ENCODE measurements around the gene AFDN.

The AFDN gene

GRCh38 chr6:168007592-168008338 lies 181.1 kb downstream of the AFDN start:
- H3K4me3 ChIP-seq (ENCODE audit: low read depth, low read length) = no peak overlapping the region
- H3K27ac ChIP-seq (ENCODE audit: low read depth, low read length) = no peak overlapping the region
- H3K36me3 ChIP-seq (ENCODE audit: control insufficient read depth, insufficient read depth, low read length) = no peaks in the 10 kb centered on the region
- H3K4me1 ChIP-seq (ENCODE audit: control insufficient read depth, insufficient read depth, low read length) = no peaks in the 10 kb centered on the region
- H3K9me3 ChIP-seq (ENCODE audit: control insufficient read depth, insufficient read depth, low read depth, low read length) = peaks cover 26% of the 10 kb centered on the region
- H3K27me3 ChIP-seq (ENCODE audit: control insufficient read depth, insufficient read depth, low read length) = no peaks in the 10 kb centered on the region
- no peak overlapping the region for H3K9ac ChIP-seq (ENCODE audit: low read length)

- Histone ChIP-seq H3K9ac (ENCODE audit: low read length) (no peak overlapping the region), H3K4me3 (ENCODE audit: low read depth, low read length) (no peak overlapping the region), H3K9me3 (ENCODE audit: control insufficient read depth, insufficient read depth, low read depth, low read length) (peaks cover 35% of the 10 kb centered on the region), H3K27me3 (ENCODE audit: control insufficient read depth, insufficient read depth, low read length) (no peaks in the 10 kb centered on the region), H3K36me3 (ENCODE audit: control insufficient read depth, insufficient read depth, low read length) (no peaks in the 10 kb centered on the region), H3K27ac (ENCODE audit: low read depth, low read length) (no peak overlapping the region), H3K4me1 (ENCODE audit: control insufficient read depth, insufficient read depth, low read length) (no peaks in the 10 kb centered on the region)
Measured at GRCh38 chr6:168009331-168009730, 182.6 kb downstream of the AFDN start.

- Histone ChIP-seq H3K36me3 (ENCODE audit: control insufficient read depth, insufficient read depth, low read length) (no peaks in the 10 kb centered on the region), H3K4me1 (ENCODE audit: control insufficient read depth, insufficient read depth, low read length) (peaks cover 1% of the 10 kb centered on the region; the same call in 1 of the 2 replicates)
Measured at GRCh38 chr6:168011291-168011690, 184.6 kb downstream of the AFDN start.

GRCh38 chr6:168012431-168013249 lies 185.9 kb downstream of the AFDN start:
- H3K27ac ChIP-seq (ENCODE audit: low read depth, low read length) = no peak overlapping the region
- H3K4me3 ChIP-seq (ENCODE audit: low read depth, low read length) = no peak overlapping the region
- peaks cover 10% of the 10 kb centered on the region; the same call in 1 of the 2 replicates for H3K4me1 ChIP-seq (ENCODE audit: control insufficient read depth, insufficient read depth, low read length)
- H3K9ac ChIP-seq (ENCODE audit: low read length) = no peak overlapping the region
- no peaks in the 10 kb centered on the region for H3K27me3 ChIP-seq (ENCODE audit: control insufficient read depth, insufficient read depth, low read length)
- H3K9me3 ChIP-seq (ENCODE audit: control insufficient read depth, insufficient read depth, low read depth, low read length) = peaks cover 36% of the 10 kb centered on the region
- H3K36me3 ChIP-seq (ENCODE audit: control insufficient read depth, insufficient read depth, low read length) = no peaks in the 10 kb centered on the region

More at GRCh38 chr6:168011291-168011690, 184.6 kb downstream of the AFDN start:
- no peaks in the 10 kb centered on the region for H3K27me3 ChIP-seq (ENCODE audit: control insufficient read depth, insufficient read depth, low read length)
- H3K4me3 ChIP-seq (ENCODE audit: low read depth, low read length) = no peak overlapping the region
- no peak overlapping the region for H3K9ac ChIP-seq (ENCODE audit: low read length)
- H3K27ac ChIP-seq (ENCODE audit: low read depth, low read length) = no peak overlapping the region
- H3K9me3 ChIP-seq (ENCODE audit: control insufficient read depth, insufficient read depth, low read depth, low read length) = peaks cover 36% of the 10 kb centered on the region

- peaks cover 36% of the 10 kb centered on the region for H3K9me3 ChIP-seq (ENCODE audit: control insufficient read depth, insufficient read depth, low read depth, low read length)
- H3K9ac ChIP-seq (ENCODE audit: low read length) = no peak overlapping the region
- no peaks in the 10 kb centered on the region for H3K36me3 ChIP-seq (ENCODE audit: control insufficient read depth, insufficient read depth, low read length)
Measured at GRCh38 chr6:168013250-168013915, 186.7 kb downstream of the AFDN start.

GRCh38 chr6:168014428-168014827 lies 187.7 kb downstream of the AFDN start:
- no peak overlapping the region for H3K4me3 ChIP-seq (ENCODE audit: low read depth, low read length)
- peaks cover 10% of the 10 kb centered on the region; the same call in 1 of the 2 replicates for H3K4me1 ChIP-seq (ENCODE audit: control insufficient read depth, insufficient read depth, low read length)
- peaks cover 37% of the 10 kb centered on the region for H3K9me3 ChIP-seq (ENCODE audit: control insufficient read depth, insufficient read depth, low read depth, low read length)
- no peak overlapping the region for H3K27ac ChIP-seq (ENCODE audit: low read depth, low read length)
- H3K9ac ChIP-seq (ENCODE audit: low read length) = no peak overlapping the region
- no peaks in the 10 kb centered on the region for H3K27me3 ChIP-seq (ENCODE audit: control insufficient read depth, insufficient read depth, low read length)
- H3K36me3 ChIP-seq (ENCODE audit: control insufficient read depth, insufficient read depth, low read length) = no peaks in the 10 kb centered on the region

More at GRCh38 chr6:168013250-168013915, 186.7 kb downstream of the AFDN start:
- Histone ChIP-seq H3K4me3 (ENCODE audit: low read depth, low read length) (no peak overlapping the region), H3K27ac (ENCODE audit: low read depth, low read length) (no peak overlapping the region), H3K27me3 (ENCODE audit: control insufficient read depth, insufficient read depth, low read length) (no peaks in the 10 kb centered on the region), H3K4me1 (ENCODE audit: control insufficient read depth, insufficient read depth, low read length) (peaks cover 10% of the 10 kb centered on the region; the same call in 1 of the 2 replicates)

GRCh38 chr6:168015009-168015408 lies 188.3 kb downstream of the AFDN start:
- Histone ChIP-seq H3K4me3 (ENCODE audit: low read depth, low read length) (no peak overlapping the region), H3K4me1 (ENCODE audit: control insufficient read depth, insufficient read depth, low read length) (peaks cover 10% of the 10 kb centered on the region; the same call in 1 of the 2 replicates), H3K36me3 (ENCODE audit: control insufficient read depth, insufficient read depth, low read length) (no peaks in the 10 kb centered on the region), H3K9ac (ENCODE audit: low read length) (no peak overlapping the region), H3K9me3 (ENCODE audit: control insufficient read depth, insufficient read depth, low read depth, low read length) (peaks cover 37% of the 10 kb centered on the region), H3K27me3 (ENCODE audit: control insufficient read depth, insufficient read depth, low read length) (no peaks in the 10 kb centered on the region), H3K27ac (ENCODE audit: low read depth, low read length) (no peak overlapping the region)

GRCh38 chr6:168015482-168016175 lies 188.9 kb downstream of the AFDN start:
- peaks cover 10% of the 10 kb centered on the region; the same call in 1 of the 2 replicates for H3K4me1 ChIP-seq (ENCODE audit: control insufficient read depth, insufficient read depth, low read length)
- no peaks in the 10 kb centered on the region for H3K36me3 ChIP-seq (ENCODE audit: control insufficient read depth, insufficient read depth, low read length)
- H3K27me3 ChIP-seq (ENCODE audit: control insufficient read depth, insufficient read depth, low read length) = no peaks in the 10 kb centered on the region
- H3K4me3 ChIP-seq (ENCODE audit: low read depth, low read length) = no peak overlapping the region
- no peak overlapping the region for H3K9ac ChIP-seq (ENCODE audit: low read length)
- no peak overlapping the region for H3K27ac ChIP-seq (ENCODE audit: low read depth, low read length)
- peaks cover 32% of the 10 kb centered on the region for H3K9me3 ChIP-seq (ENCODE audit: control insufficient read depth, insufficient read depth, low read depth, low read length)

GRCh38 chr6:168016176-168016620 lies 189.5 kb downstream of the AFDN start:
- no peaks in the 10 kb centered on the region for H3K27me3 ChIP-seq (ENCODE audit: control insufficient read depth, insufficient read depth, low read length)
- peaks cover 10% of the 10 kb centered on the region; the same call in 1 of the 2 replicates for H3K4me1 ChIP-seq (ENCODE audit: control insufficient read depth, insufficient read depth, low read length)
- H3K36me3 ChIP-seq (ENCODE audit: control insufficient read depth, insufficient read depth, low read length) = no peaks in the 10 kb centered on the region
- no peak overlapping the region for H3K4me3 ChIP-seq (ENCODE audit: low read depth, low read length)
- no peak overlapping the region for H3K9ac ChIP-seq (ENCODE audit: low read length)
- peaks cover 27% of the 10 kb centered on the region for H3K9me3 ChIP-seq (ENCODE audit: control insufficient read depth, insufficient read depth, low read depth, low read length)
- no peak overlapping the region for H3K27ac ChIP-seq (ENCODE audit: low read depth, low read length)

- Histone ChIP-seq H3K36me3 (ENCODE audit: control insufficient read depth, insufficient read depth, low read length) (no peaks in the 10 kb centered on the region), H3K27me3 (ENCODE audit: control insufficient read depth, insufficient read depth, low read length) (no peaks in the 10 kb centered on the region), H3K9me3 (ENCODE audit: control insufficient read depth, insufficient read depth, low read depth, low read length) (peaks cover 22% of the 10 kb centered on the region), H3K4me1 (ENCODE audit: control insufficient read depth, insufficient read depth, low read length) (peaks cover 10% of the 10 kb centered on the region; the same call in 1 of the 2 replicates), H3K9ac (ENCODE audit: low read length) (no peak overlapping the region), H3K4me3 (ENCODE audit: low read depth, low read length) (no peak overlapping the region), H3K27ac (ENCODE audit: low read depth, low read length) (no peak overlapping the region)
Measured at GRCh38 chr6:168016721-168017525, 190.2 kb downstream of the AFDN start.
